HG03565 (cell line): ENCODE data around the gene IGFBPL1.

ENCODE experiments used
- ATAC-seq: cut with Tn5 transposase; IDR thresholded peaks from one replicate; pipeline ENCODE4 v1.9.1; 2021; ENCODE audit warnings: mild to moderate bottlenecking, moderate library complexity; ENCODE audit not compliant: unreplicated experiment

The IGFBPL1 gene

DNA sequence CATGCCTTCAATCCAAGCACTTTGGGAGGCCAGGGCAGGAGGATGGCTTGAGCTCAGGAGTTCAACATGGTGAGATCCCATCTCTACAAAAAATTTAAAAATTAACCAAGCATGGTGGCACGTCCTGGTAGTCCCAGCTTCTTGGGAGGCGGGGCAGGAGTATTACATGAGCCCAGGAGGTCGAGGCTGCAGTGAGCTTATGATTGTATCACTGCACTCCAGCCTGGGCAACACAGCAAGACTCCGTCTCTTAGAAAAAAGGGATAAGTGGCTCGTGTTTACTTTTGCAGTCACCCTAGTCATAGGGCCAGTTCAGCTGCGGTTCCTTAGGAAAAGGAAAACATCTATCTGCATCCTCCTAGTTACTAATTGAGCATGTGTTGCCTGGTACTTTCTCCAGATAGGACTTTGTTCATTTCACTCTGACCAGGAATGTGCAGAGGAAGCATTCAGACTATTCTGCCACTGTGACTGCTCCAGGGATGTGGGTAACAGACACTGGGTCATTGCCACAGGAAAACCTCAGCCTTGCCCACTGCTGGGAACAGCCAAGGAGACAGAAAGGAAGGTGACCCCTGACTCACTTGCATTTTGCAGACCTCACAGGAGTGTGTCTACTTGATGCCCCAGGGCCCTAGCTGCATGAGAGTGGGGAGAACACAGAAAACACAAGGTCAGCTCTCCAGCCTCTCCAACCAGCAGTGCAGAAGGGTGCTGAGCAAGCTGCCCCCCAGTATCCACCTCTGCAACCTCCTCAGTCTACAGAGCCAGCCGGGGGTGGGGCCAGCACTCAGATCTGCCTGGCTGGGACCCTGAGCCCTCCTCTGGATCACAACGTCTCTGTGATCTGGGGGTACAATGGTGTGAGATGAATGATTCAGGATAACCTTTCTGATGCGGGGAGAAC is 65.6 kb downstream of the IGFBPL1 start:
- no peak for ATAC-seq

GRCh38 chr9:38357350-38358114 is 66.7 kb downstream of the IGFBPL1 start:
- no peak for ATAC-seq

DNA sequence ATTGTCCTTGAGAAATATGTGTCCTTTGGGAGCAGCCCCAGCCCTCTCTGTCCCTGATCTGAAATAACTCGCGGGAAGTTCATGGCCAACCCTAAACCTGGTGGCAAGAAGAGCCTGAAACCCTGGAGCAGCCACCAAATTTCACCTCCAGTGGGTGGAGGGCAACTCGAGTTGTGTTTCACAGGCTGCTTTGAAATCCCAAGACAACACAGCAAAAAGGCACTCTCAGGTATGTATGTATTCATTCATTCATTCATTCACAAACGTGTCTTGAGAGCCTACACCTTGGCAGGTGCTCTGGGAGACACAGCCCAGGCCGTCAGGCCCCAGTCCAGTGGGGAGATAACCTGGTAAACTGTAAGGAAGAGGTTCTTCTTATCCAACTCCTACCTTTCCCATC is 67.4 kb downstream of the IGFBPL1 start:
- no peak for ATAC-seq
